Measurements from ENCODE around the gene SMARCC1. TPM values are rescaled to one million over a fixed set of nuclear protein-coding genes. Genes with fewer than 3 reads are reported as not detected.
"Not testable (repeated sequence)": the region's sequence is repeated elsewhere in the genome, so short reads cannot be mapped to it uniquely, and the experiment has no call there.

Gene SMARCC1
- total RNA-seq, 1 experiment from 2014 or later: 168 TPM

DNA sequence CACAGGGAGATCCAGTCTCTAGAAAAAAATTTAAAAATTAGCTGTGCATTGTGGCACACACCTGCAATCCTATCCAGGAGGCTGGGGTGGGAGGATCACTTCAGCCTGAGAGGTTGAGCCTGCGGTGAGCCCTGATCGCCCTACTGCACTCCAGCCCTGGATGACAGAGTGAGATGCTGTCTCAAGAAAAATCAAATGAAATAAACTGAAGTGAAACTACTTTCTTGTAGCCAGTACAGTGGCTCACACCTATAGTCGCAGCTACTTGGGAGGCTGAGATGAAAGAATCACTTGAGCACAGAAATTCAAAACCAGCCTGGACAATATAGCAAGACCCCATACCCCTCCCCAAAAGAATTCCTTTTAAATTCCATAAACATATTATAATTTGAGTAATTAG, 35.4 kb downstream of the SMARCC1 start (continued):
- TF ChIP-seq, protein P1, sequence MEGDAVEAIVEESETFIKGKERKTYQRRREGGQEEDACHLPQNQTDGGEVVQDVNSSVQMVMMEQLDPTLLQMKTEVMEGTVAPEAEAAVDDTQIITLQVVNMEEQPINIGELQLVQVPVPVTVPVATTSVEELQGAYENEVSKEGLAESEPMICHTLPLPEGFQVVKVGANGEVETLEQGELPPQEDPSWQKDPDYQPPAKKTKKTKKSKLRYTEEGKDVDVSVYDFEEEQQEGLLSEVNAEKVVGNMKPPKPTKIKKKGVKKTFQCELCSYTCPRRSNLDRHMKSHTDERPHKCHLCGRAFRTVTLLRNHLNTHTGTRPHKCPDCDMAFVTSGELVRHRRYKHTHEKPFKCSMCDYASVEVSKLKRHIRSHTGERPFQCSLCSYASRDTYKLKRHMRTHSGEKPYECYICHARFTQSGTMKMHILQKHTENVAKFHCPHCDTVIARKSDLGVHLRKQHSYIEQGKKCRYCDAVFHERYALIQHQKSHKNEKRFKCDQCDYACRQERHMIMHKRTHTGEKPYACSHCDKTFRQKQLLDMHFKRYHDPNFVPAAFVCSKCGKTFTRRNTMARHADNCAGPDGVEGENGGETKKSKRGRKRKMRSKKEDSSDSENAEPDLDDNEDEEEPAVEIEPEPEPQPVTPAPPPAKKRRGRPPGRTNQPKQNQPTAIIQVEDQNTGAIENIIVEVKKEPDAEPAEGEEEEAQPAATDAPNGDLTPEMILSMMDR (IDR thresholded peaks at IDR 0.05 in 2 of 3, conservative IDR thresholded peaks at IDR 0.05 in 1 of 3; ENCODE audit: borderline replicate concordance in 1 of 3, insufficient read depth in 1 of 3, low read depth in 2 of 3, low read length in 2 of 3): no peak

DNA sequence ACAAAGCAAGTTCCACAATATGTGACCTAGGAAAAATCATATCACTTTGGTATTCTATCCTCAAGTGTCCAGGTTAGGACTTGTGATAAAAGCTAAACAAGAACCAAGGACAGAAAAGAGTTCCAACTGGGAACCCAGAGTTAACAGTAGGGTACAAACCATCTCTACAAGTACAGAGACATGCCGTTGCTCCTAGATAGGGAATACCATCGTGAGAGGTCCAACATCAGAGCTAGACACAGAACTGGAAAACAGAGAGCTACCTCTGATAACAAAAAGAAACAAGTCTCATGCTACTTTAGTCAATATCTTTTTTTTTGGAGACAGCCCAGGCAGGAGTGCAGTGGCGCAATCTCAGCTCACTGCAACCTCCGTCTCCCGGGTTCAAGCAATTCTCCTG, 37.8 kb downstream of the SMARCC1 start:
- RAD21 ChIA-PET (ENCODE audit: low non-redundant PET in 1 of 2, low total read pairs in 2 of 2, uncharacterized antibody in 2 of 2, unreplicated experiment in 2 of 2): no interaction called here
- BruUV-seq (replicated peaks): no TSS peak
- intact Hi-C loops (cut with micrococcal nuclease): no loop called here

DNA sequence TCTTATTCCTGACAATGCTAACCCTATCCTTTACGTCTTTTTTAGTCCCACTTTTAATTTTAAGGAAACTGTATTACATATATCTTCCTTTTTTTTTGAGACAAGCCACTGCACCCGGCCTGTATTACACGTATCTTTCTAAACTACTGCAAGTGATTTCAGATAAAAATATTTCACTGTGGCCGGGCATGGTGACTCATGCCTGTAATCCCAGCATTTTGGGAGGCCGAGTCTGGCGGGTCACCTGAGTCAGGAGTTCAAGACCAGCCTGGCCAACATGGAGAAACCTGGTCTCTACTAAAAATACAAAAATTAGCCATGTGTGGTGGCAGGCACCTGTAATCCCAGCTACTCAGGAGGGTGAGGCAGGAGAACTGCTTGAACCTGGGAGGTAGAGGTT, 38.3 kb downstream of the SMARCC1 start:
- H3K36me3 ChIP-seq (ENCODE audit: control insufficient read depth in 1 of 2, insufficient read depth in 2 of 2, low read length in 2 of 2); intact Hi-C loops (cut with micrococcal nuclease); RAD21 ChIA-PET (ENCODE audit: low non-redundant PET in 1 of 2, low total read pairs in 2 of 2, uncharacterized antibody in 2 of 2, unreplicated experiment in 2 of 2); POLR2A ChIA-PET; H3K9me2 ChIP-seq (ENCODE audit: insufficient read depth); H3K27ac ChIP-seq (ENCODE audit: low read depth, low read length); CTCF ChIA-PET; H3K27me3 ChIP-seq (ENCODE audit: insufficient read depth, low read length); H3K9me3 ChIP-seq (ENCODE audit: control insufficient read depth in 1 of 2, insufficient read depth in 1 of 2, low read depth in 1 of 2, low read length in 2 of 2); H3K9ac ChIP-seq (ENCODE audit: low read length); DNase-seq (ENCODE audit: low read depth, low spot score); H4K20me1 ChIP-seq (ENCODE audit: insufficient read depth); BruUV-seq (replicated peaks); H3K4me1 ChIP-seq (ENCODE audit: control insufficient read depth in 1 of 2, insufficient read depth in 2 of 2, low read length in 2 of 2); ATAC-seq; H3K4me2 ChIP-seq (ENCODE audit: low read length); H3K4me3 ChIP-seq (replicated peaks in 1 of 2; ENCODE audit: low read depth in 1 of 2, low read length in 2 of 2); H2AFZ ChIP-seq (ENCODE audit: low read depth, low read length, poor library complexity, severe bottlenecking): not testable (repeated sequence)
- H3K79me2 ChIP-seq (ENCODE audit: insufficient read depth, low read length): peaks cover 99% of the 10 kb centered on the region

More for the DNA sequence above, 37.8 kb downstream of the SMARCC1 start:
- no peaks in the 10 kb centered on the region for H3K9me2 ChIP-seq (ENCODE audit: insufficient read depth)
- peaks cover 4 to 8% of the 10 kb centered on the region in 2 experiments; a peak in 3 of 4 replicates for H3K36me3 ChIP-seq (ENCODE audit: control insufficient read depth in 1 of 2, insufficient read depth in 2 of 2, low read length in 2 of 2)
- H3K79me2 ChIP-seq (ENCODE audit: insufficient read depth, low read length): peaks cover 99% of the 10 kb centered on the region
- POLR2A ChIA-PET: no interaction called here
- peaks cover 0 to 6% of the 10 kb centered on the region in 2 experiments; a peak in 1 of 4 replicates for H3K4me1 ChIP-seq (ENCODE audit: control insufficient read depth in 1 of 2, insufficient read depth in 2 of 2, low read length in 2 of 2)
- no peak for TF ChIP-seq RAD21 (IDR thresholded peaks at IDR 0.05; ENCODE audit: low read depth)
- no peak for TF ChIP-seq POLR2AphosphoS5 (IDR thresholded peaks at IDR 0.05; ENCODE audit: low read depth, low read length)
- no peak for TF ChIP-seq EZH2phosphoT487 (IDR thresholded peaks at IDR 0.05; ENCODE audit: borderline replicate concordance)
- no peak for TF ChIP-seq SRF (IDR thresholded peaks at IDR 0.05; ENCODE audit: low read depth)
- TF ChIP-seq EZH2 (IDR thresholded peaks at IDR 0.05): no peak
- no peak for TF ChIP-seq SIN3A (IDR thresholded peaks at IDR 0.05; ENCODE audit: low read depth)
- TF ChIP-seq EGR1 (IDR thresholded peaks at IDR 0.05; ENCODE audit: low read depth): no peak
- TF ChIP-seq ZFX (IDR thresholded peaks at IDR 0.05): no peak
- TF ChIP-seq, protein P2, sequence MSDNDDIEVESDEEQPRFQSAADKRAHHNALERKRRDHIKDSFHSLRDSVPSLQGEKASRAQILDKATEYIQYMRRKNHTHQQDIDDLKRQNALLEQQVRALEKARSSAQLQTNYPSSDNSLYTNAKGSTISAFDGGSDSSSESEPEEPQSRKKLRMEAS (IDR thresholded peaks at IDR 0.05): no peak
- TF ChIP-seq CBX3 (IDR thresholded peaks at IDR 0.05; ENCODE audit: low read depth): no peak
- TF ChIP-seq CEBPB (IDR thresholded peaks at IDR 0.05; ENCODE audit: low read depth): no peak
- no peak for TF ChIP-seq TCF7L2 (IDR thresholded peaks at IDR 0.05; ENCODE audit: borderline replicate concordance, extremely low read depth, insufficient read depth, insufficient read length)
- no peak for TF ChIP-seq ELF1 (IDR thresholded peaks at IDR 0.05; ENCODE audit: borderline replicate concordance, low read depth)
- no peak for TF ChIP-seq SP1 (IDR thresholded peaks at IDR 0.05; ENCODE audit: low read depth)
- no peak for TF ChIP-seq JUND (IDR thresholded peaks at IDR 0.05)
- no peak for TF ChIP-seq ATF3 (IDR thresholded peaks at IDR 0.05)
- DNase-seq (ENCODE audit: low read depth, low spot score): no peak
- CTCF ChIA-PET: no interaction called here
- H3K9ac ChIP-seq (ENCODE audit: low read length): no peak overlapping the region
- no peaks in the 10 kb centered on the region for H3K27me3 ChIP-seq (ENCODE audit: insufficient read depth, low read length)
- H3K4me3 ChIP-seq (replicated peaks in 1 of 2; ENCODE audit: low read depth in 1 of 2, low read length in 2 of 2): no peak overlapping the region
- no peak overlapping the region for H3K27ac ChIP-seq (ENCODE audit: low read depth, low read length)
- H4K20me1 ChIP-seq (ENCODE audit: insufficient read depth): peaks cover 9% of the 10 kb centered on the region; the same call in 1 of the 2 replicates
- ATAC-seq: no peak
- no peak overlapping the region for H2AFZ ChIP-seq (ENCODE audit: low read depth, low read length, poor library complexity, severe bottlenecking)
- H3K4me2 ChIP-seq (ENCODE audit: low read length): no peak overlapping the region
- no peaks in the 10 kb centered on the region for H3K9me3 ChIP-seq (ENCODE audit: control insufficient read depth in 1 of 2, insufficient read depth in 1 of 2, low read depth in 1 of 2, low read length in 2 of 2)
